Neutrophil (primary cell): ENCODE data around the gene NPFF.

Experiments used
- H3K27ac ChIP-seq: fragments of 200-600 bp; sonication (generic); 2 replicates; pipeline ENCODE4 v1.5.1; 2016; ENCODE audit warnings: mild to moderate bottlenecking, moderate library complexity
- H3K27me3 ChIP-seq: fragments of 200-600 bp; sonication (generic); 2 replicates; pipeline ENCODE4 v1.6.0; 2016; ENCODE audit warnings: mild to moderate bottlenecking
- H3K36me3 ChIP-seq: fragments of 200-600 bp; sonication (generic); 2 replicates; pipeline ENCODE4 v1.5.1; 2017
- H3K4me1 ChIP-seq, 2 experiments: fragments of 200-600 bp in 1 of 2; sonication (generic) in 1 of 2; 1 replicate in 1 of 2; 2 replicates in 1 of 2; pipeline versions ENCODE4 v1.5.1 to v1.6.1; 2013 to 2016; ENCODE audit warnings: low read depth in 1 of 2, low read length in 1 of 2, mild to moderate bottlenecking in 1 of 2, moderate library complexity in 1 of 2; ENCODE audit not compliant: control insufficient read depth in 1 of 2, insufficient read depth in 1 of 2
- H3K4me3 ChIP-seq, 2 experiments: fragments of 200-600 bp in 1 of 2; sonication (generic) in 1 of 2; 1 replicate in 1 of 2; 2 replicates in 1 of 2; pipeline ENCODE4 v1.5.1; 2013 to 2016; ENCODE audit warnings: low read depth in 1 of 2, low read length in 1 of 2, mild to moderate bottlenecking in 1 of 2, moderate library complexity in 1 of 2
- H3K9me3 ChIP-seq: fragments of 200-600 bp; sonication (generic); 2 replicates; pipeline ENCODE4 v1.5.1; 2016
- TF ChIP-seq, protein P1 (sequence below): fragments of 200-600 bp; sonication (generic); IDR thresholded peaks from 2 replicates; pipeline ENCODE4 v1.5.1; 2016; ENCODE audit warnings: antibody characterized with exemption

NPFF gene

DNA sequence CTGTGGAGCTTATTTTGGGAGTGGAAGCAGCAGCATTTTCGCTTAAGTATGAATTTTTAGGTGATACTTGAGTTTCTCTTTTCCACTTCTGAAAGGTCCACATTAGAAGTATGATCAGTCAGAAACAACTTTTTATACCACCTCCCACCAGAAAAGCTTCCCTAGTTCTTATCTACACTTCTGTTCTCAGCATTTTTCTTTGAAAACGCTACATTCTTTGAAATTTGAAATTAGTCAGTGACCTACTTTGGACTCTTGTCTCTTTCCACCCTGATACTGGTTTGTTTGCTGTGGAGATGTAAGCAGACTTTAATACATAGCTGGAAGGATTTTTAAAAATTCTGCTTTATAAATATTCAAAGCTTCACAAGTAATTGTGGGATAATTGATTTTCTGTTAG lies 33.2 kb downstream of the NPFF start:
- no peaks in the 10 kb centered on the region for H3K4me1 ChIP-seq
- peaks cover 100% of the 10 kb centered on the region for H3K36me3 ChIP-seq
- no peaks in the 10 kb centered on the region for H3K27me3 ChIP-seq
- H3K27ac ChIP-seq, result no peak overlapping the region
- no peak overlapping the region for H3K4me3 ChIP-seq
- TF ChIP-seq, protein P1, sequence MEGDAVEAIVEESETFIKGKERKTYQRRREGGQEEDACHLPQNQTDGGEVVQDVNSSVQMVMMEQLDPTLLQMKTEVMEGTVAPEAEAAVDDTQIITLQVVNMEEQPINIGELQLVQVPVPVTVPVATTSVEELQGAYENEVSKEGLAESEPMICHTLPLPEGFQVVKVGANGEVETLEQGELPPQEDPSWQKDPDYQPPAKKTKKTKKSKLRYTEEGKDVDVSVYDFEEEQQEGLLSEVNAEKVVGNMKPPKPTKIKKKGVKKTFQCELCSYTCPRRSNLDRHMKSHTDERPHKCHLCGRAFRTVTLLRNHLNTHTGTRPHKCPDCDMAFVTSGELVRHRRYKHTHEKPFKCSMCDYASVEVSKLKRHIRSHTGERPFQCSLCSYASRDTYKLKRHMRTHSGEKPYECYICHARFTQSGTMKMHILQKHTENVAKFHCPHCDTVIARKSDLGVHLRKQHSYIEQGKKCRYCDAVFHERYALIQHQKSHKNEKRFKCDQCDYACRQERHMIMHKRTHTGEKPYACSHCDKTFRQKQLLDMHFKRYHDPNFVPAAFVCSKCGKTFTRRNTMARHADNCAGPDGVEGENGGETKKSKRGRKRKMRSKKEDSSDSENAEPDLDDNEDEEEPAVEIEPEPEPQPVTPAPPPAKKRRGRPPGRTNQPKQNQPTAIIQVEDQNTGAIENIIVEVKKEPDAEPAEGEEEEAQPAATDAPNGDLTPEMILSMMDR, result no peak
- H3K9me3 ChIP-seq, result no peaks in the 10 kb centered on the region

GRCh38 chr12:53472056-53472582 lies 35.2 kb downstream of the NPFF start:
- Histone ChIP-seq H3K27me3 (no peaks in the 10 kb centered on the region), H3K9me3 (no peaks in the 10 kb centered on the region), H3K4me1 (no peaks in the 10 kb centered on the region), H3K27ac (peak overlapping the region; percentile 11), H3K4me3 (no peak overlapping the region), H3K36me3 (peaks cover 100% of the 10 kb centered on the region)
- TF ChIP-seq, protein P1, result no peak

DNA sequence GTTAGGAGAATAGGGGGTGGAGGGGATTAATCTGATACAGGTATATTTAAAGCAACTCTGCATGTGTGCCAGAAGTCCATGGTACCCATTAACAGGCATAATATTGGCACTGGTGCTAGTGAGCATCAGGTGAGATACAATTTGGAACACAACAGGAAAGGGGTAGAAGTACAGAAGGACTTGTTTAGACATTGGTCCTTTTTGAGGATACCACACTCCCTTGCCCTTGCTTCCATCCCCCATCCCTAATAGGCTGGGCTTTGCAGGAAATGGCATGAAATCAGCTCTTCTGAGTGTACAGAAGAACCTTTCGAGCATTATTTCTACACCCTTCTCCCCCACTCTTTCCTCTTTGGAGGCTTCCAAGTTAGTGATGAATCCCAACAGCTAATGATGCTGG lies 39.0 kb downstream of the NPFF start:
- H3K4me1 ChIP-seq, result no peaks in the 10 kb centered on the region
- H3K9me3 ChIP-seq, result no peaks in the 10 kb centered on the region
- H3K36me3 ChIP-seq, result peaks cover 100% of the 10 kb centered on the region
- no peak overlapping the region for H3K27ac ChIP-seq
- no peak overlapping the region for H3K4me3 ChIP-seq
- TF ChIP-seq, protein P1, result no peak
- no peaks in the 10 kb centered on the region for H3K27me3 ChIP-seq

DNA sequence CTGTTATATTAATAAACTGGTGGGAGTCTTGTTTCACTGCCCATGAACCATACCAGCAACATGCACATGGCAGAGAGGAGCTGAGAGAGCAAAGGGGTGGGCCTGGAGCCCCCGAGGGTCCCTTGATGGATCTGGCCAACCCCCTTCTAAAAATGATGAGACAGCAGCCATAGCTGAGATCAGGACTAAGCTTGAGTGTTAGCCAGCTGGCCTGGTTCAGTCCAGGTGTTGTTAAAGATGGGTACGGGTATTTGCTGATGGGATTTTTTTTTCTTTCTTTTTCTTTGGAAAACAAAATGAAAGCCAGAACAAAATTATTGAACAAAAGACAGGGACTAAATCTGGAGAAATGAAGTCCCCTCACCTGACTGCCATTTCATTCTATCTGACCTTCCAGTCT lies 39.4 kb downstream of the NPFF start:
- TF ChIP-seq, protein P1, result no peak
- Histone ChIP-seq H3K27ac (no peak overlapping the region), H3K4me1 (no peaks in the 10 kb centered on the region), H3K9me3 (no peaks in the 10 kb centered on the region), H3K4me3 (no peak overlapping the region), H3K27me3 (no peaks in the 10 kb centered on the region), H3K36me3 (peaks cover 100% of the 10 kb centered on the region)

- H3K36me3 ChIP-seq, result peaks cover 100% of the 10 kb centered on the region
These were observed 40.2 kb downstream of the NPFF start for GRCh38 chr12:53467082-53467481.

More at GRCh38 chr12:53467082-53467481, 40.2 kb downstream of the NPFF start:
- Histone ChIP-seq H3K9me3 (no peaks in the 10 kb centered on the region), H3K27ac (no peak overlapping the region), H3K4me1 (no peaks in the 10 kb centered on the region), H3K27me3 (no peaks in the 10 kb centered on the region), H3K4me3 (no peak overlapping the region)
- TF ChIP-seq, protein P1, result no peak
